ENCODE measurements around the gene TSPAN5.

DNA sequence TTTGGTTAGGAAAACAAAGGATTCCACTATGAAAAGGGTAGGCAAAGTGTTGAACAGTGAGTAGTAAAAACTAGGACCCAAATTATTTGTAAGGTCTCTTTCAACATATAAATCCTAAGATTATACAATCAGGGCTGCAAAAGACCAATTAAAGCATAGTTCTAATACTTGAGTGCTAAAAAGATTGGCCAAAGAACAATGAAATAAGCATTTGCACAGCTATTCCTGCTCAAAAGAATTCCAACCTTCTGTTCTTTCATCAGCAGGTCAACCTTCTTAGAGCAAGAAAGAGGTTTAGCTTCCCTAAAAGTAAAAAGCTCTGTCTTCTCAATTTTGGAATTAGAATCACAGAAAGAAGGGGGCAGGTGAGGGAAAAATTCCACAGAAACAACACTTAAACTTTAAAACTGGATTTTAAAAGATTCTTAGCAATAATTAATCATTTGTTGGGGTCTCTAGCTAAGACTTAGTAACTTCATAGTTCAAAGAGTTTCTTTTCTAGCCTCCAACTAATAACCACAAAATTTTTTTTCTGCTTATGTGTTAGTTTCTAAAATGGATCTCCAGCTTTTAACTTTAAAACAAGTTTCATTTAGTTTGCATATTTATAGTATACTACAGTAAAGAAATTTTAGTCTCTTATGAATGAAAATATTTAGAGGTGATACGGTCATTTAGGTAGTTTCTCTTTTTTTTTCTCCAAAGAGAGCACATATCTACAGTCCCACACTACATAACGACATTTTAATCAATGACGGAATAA, 16.3 kb downstream of the TSPAN5 start:
- TF ChIP-seq USF2 (CRISPR knock-in tag; IDR thresholded peaks at IDR 0.05), result no peak
- TF ChIP-seq, protein P1, sequence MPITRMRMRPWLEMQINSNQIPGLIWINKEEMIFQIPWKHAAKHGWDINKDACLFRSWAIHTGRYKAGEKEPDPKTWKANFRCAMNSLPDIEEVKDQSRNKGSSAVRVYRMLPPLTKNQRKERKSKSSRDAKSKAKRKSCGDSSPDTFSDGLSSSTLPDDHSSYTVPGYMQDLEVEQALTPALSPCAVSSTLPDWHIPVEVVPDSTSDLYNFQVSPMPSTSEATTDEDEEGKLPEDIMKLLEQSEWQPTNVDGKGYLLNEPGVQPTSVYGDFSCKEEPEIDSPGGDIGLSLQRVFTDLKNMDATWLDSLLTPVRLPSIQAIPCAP (CRISPR knock-in tag; IDR thresholded peaks at IDR 0.05; ENCODE audit: borderline replicate concordance), result no peak
- TF ChIP-seq, protein P2, sequence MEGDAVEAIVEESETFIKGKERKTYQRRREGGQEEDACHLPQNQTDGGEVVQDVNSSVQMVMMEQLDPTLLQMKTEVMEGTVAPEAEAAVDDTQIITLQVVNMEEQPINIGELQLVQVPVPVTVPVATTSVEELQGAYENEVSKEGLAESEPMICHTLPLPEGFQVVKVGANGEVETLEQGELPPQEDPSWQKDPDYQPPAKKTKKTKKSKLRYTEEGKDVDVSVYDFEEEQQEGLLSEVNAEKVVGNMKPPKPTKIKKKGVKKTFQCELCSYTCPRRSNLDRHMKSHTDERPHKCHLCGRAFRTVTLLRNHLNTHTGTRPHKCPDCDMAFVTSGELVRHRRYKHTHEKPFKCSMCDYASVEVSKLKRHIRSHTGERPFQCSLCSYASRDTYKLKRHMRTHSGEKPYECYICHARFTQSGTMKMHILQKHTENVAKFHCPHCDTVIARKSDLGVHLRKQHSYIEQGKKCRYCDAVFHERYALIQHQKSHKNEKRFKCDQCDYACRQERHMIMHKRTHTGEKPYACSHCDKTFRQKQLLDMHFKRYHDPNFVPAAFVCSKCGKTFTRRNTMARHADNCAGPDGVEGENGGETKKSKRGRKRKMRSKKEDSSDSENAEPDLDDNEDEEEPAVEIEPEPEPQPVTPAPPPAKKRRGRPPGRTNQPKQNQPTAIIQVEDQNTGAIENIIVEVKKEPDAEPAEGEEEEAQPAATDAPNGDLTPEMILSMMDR (IDR thresholded peaks at IDR 0.05 in 2 of 3, conservative IDR thresholded peaks at IDR 0.05 in 1 of 3; ENCODE audit: insufficient read depth in 2 of 3, low read depth in 1 of 3, low read length in 3 of 3), result no peak

Measured in K562 (cell line).